ENCODE data around the gene STK32C. TPM values are rescaled to one million over a fixed set of nuclear protein-coding genes. Genes with fewer than 3 reads are reported as not detected.

Gene STK32C
- total and polyA plus RNA-seq, 10 donors = 9.6 to 27.8 (median 15.7) TPM

DNA sequence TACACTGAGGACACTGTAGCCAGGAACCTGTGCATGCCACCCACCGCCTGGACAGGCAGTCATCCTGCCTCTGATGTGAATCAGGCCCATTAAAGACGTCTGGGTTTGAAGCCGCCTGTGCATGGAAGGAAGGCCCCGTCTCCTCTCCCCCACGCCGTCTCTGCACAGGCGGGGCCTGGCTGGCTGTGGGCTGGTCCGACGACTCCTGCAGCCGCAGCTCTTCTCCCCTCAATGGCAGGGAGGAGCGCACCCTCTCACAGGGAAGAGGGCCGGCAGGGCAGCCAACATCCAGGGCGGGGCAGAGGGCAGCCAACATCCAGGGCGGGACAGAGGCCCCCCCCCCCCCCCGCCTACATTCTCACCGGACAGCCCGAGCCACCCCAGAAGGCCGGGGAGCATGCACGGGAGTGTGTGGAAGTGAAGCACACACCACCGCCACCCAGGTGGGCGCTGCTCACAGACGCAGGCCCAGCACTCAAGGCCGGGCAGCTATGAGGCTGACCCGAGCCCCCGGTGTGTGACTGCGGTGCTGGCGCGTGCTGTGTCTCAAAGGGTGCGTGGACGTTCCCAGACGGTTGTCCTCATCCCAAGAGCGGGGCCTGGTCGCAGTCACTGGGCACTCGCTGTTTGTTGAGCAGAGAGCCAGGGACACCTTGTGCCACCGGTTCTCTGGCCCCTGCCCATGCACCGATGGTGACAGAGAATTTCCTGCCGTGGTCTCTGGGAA, 101.9 kb downstream of the STK32C start:
- intact Hi-C loops (cut with DNase I; ENCODE audit: low total_unique reads) = no loop called here
- Histone ChIP-seq H3K27ac (no peak overlapping the region), H3K4me3 (no peak overlapping the region), H3K27me3 (replicated peaks in 1 of 7) (no peaks in the 10 kb centered on the region), H3K4me1 (no peaks in the 10 kb centered on the region), H3K36me3 (peaks cover 0 to 15% (median 0%) of the 10 kb centered on the region in 6 donors), H3K9me3 (no peaks in the 10 kb centered on the region)
- no peak for TF ChIP-seq POLR2AphosphoS5 (IDR thresholded peaks at IDR 0.05)
- TF ChIP-seq POLR2A (IDR thresholded peaks at IDR 0.05) = no peak
- TF ChIP-seq, protein P1, sequence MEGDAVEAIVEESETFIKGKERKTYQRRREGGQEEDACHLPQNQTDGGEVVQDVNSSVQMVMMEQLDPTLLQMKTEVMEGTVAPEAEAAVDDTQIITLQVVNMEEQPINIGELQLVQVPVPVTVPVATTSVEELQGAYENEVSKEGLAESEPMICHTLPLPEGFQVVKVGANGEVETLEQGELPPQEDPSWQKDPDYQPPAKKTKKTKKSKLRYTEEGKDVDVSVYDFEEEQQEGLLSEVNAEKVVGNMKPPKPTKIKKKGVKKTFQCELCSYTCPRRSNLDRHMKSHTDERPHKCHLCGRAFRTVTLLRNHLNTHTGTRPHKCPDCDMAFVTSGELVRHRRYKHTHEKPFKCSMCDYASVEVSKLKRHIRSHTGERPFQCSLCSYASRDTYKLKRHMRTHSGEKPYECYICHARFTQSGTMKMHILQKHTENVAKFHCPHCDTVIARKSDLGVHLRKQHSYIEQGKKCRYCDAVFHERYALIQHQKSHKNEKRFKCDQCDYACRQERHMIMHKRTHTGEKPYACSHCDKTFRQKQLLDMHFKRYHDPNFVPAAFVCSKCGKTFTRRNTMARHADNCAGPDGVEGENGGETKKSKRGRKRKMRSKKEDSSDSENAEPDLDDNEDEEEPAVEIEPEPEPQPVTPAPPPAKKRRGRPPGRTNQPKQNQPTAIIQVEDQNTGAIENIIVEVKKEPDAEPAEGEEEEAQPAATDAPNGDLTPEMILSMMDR (IDR thresholded peaks at IDR 0.05 in 8 of 11, conservative IDR thresholded peaks at IDR 0.05 in 3 of 11) = no peak
- DNase-seq = peak; percentile 59
- 52 to 87% (median 82%) methylated on average over 8 to 37 of the region's 37 CpGs for WGBS, 5 donors

DNA sequence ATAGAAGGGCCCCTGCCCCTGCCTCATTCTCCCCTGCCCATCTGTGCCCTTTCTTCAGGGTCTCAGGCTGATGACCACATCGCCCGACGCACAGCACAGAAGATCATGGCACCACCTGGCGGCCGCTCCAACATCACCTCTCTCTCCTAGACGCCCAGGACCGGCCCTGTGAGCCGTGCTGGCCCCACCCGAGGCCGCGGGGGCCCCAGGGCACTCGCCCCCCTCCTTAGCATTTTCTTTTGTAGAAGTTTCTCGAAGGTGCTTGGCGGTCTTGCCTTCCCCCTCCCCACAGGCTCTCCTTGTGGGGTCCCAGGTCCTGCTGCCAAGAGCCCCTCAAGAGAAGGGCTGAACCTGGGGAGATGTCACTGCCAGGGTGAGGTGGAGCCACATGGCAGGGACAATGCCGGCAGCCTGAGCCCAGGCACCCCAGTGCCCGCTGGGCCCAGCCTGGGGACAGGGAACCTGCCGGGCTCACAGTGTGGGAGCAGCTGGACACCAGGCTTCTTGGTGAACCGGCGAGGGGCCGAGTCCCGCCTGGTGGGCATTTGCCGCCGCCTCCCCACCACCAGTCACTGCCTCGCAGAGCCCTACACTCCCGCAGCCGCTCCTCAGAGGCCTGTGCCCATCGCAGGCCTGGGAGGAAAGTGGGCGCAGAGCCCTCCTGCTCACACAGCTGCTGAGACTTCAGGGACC, 102.8 kb downstream of the STK32C start:
- Histone ChIP-seq H3K4me1 (no peaks in the 10 kb centered on the region), H3K36me3 (peaks cover 0 to 15% (median 0%) of the 10 kb centered on the region in 6 donors), H3K4me3 (no peak overlapping the region), H3K9me3 (no peaks in the 10 kb centered on the region), H3K27ac (no peak overlapping the region), H3K27me3 (replicated peaks in 1 of 7) (no peaks in the 10 kb centered on the region)
- WGBS, 5 donors = 85 to 96% (median 91%) methylated on average over 14 to 28 of the region's 28 CpGs
- TF ChIP-seq, protein P1 (IDR thresholded peaks at IDR 0.05 in 8 of 11, conservative IDR thresholded peaks at IDR 0.05 in 3 of 11) = no peak
- no peak for TF ChIP-seq POLR2AphosphoS5 (IDR thresholded peaks at IDR 0.05)
- no peak for TF ChIP-seq POLR2A (IDR thresholded peaks at IDR 0.05)
- peak; percentile 68 for DNase-seq
- intact Hi-C loops (cut with DNase I; ENCODE audit: low total_unique reads) = no loop called here

DNA sequence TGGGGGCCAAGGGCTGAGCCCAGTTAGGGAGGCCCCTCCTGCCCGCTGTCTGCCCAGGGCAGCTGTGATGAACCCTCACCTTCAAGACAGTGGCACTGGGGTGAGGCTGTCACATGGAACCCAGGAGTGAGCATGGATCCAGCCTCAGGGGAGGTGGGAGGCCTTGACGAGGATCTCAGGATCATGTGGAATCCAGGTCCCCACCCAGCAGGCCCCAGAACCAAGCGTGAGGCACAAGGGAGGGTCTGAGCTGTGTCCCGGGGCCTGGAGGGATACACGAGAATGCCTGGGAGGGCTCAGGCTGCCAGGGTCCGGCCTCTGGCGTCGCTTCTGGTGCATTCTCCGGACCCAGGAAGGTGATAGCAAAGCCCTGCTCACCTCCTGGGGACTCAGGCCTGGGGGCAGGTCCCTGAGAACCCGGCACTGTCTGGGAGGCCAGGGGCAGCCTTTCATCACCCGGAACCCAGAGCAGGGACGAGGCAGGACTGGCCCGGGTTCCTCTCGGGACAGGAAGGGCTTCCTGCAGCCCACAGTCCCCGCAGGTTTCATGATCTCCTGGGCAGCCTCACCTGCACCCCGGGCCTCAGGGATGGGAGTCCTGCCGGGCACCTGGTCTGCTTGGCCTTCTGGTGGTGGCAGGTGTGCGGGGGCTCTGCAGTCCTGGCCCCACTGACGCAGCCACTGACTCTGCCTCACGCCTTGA, 103.5 kb downstream of the STK32C start:
- intact Hi-C loops (cut with DNase I; ENCODE audit: low total_unique reads) = no loop called here
- H3K27ac ChIP-seq = no peak overlapping the region
- no peaks in the 10 kb centered on the region for H3K27me3 ChIP-seq (replicated peaks in 1 of 7)
- TF ChIP-seq POLR2AphosphoS5 (IDR thresholded peaks at IDR 0.05) = no peak
- no peak for TF ChIP-seq POLR2A (IDR thresholded peaks at IDR 0.05)
- TF ChIP-seq, protein P1 (IDR thresholded peaks at IDR 0.05 in 8 of 11, conservative IDR thresholded peaks at IDR 0.05 in 3 of 11) = no peak
- DNase-seq = peak; percentile 61
- peaks cover 0 to 15% (median 0%) of the 10 kb centered on the region in 6 donors for H3K36me3 ChIP-seq
- H3K4me1 ChIP-seq = no peaks in the 10 kb centered on the region
- no peaks in the 10 kb centered on the region for H3K9me3 ChIP-seq
- H3K4me3 ChIP-seq = no peak overlapping the region
- WGBS, 5 donors = 84 to 89% (median 86%) methylated on average over 11 to 20 of the region's 20 CpGs

Data from spleen (tissue), 11 donors.